ENCODE measurements around the gene ERBB2.

The ERBB2 gene

GRCh38 chr17:39666231-39666600, 33.6 kb upstream of the ERBB2 start:
- Histone ChIP-seq H2AFZ (ENCODE audit: low read length) (no peak overlapping the region), H3K27me3 (ENCODE audit: insufficient read depth, low read length, poor library complexity, severe bottlenecking) (no peaks in the 10 kb centered on the region), H4K20me1 (ENCODE audit: insufficient read depth, low read length, poor library complexity, severe bottlenecking) (no peaks in the 10 kb centered on the region), H3K36me3 (ENCODE audit: insufficient read depth, low read length) (peaks cover 13% of the 10 kb centered on the region; the same call in 1 of the 2 replicates), H3K79me2 (ENCODE audit: insufficient read depth, low read length) (no peaks in the 10 kb centered on the region), H3K4me2 (ENCODE audit: low read depth, low read length, poor library complexity, severe bottlenecking) (no peak overlapping the region), H3K9me2 (replicated peaks; ENCODE audit: low read depth, low read length) (no peaks in the 10 kb centered on the region), H3K9me3 (ENCODE audit: insufficient read depth, low read depth, low read length) (no peaks in the 10 kb centered on the region), H3F3A (ENCODE audit: low read depth) (no peaks in the 10 kb centered on the region), H3K9ac (ENCODE audit: low read depth, low read length, poor library complexity, severe bottlenecking) (no peak overlapping the region), H3K4me3 (ENCODE audit: low read length, poor library complexity, severe bottlenecking) (no peak overlapping the region), H3K4me1 (ENCODE audit: insufficient read depth, low read length, poor library complexity, severe bottlenecking) (no peaks in the 10 kb centered on the region)
- no peak for TF ChIP-seq EZH2phosphoT487 (IDR thresholded peaks at IDR 0.05; ENCODE audit: borderline replicate concordance)
- TF ChIP-seq, protein P1, sequence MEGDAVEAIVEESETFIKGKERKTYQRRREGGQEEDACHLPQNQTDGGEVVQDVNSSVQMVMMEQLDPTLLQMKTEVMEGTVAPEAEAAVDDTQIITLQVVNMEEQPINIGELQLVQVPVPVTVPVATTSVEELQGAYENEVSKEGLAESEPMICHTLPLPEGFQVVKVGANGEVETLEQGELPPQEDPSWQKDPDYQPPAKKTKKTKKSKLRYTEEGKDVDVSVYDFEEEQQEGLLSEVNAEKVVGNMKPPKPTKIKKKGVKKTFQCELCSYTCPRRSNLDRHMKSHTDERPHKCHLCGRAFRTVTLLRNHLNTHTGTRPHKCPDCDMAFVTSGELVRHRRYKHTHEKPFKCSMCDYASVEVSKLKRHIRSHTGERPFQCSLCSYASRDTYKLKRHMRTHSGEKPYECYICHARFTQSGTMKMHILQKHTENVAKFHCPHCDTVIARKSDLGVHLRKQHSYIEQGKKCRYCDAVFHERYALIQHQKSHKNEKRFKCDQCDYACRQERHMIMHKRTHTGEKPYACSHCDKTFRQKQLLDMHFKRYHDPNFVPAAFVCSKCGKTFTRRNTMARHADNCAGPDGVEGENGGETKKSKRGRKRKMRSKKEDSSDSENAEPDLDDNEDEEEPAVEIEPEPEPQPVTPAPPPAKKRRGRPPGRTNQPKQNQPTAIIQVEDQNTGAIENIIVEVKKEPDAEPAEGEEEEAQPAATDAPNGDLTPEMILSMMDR (conservative IDR thresholded peaks at IDR 0.05; ENCODE audit: low read length): no peak

DNA sequence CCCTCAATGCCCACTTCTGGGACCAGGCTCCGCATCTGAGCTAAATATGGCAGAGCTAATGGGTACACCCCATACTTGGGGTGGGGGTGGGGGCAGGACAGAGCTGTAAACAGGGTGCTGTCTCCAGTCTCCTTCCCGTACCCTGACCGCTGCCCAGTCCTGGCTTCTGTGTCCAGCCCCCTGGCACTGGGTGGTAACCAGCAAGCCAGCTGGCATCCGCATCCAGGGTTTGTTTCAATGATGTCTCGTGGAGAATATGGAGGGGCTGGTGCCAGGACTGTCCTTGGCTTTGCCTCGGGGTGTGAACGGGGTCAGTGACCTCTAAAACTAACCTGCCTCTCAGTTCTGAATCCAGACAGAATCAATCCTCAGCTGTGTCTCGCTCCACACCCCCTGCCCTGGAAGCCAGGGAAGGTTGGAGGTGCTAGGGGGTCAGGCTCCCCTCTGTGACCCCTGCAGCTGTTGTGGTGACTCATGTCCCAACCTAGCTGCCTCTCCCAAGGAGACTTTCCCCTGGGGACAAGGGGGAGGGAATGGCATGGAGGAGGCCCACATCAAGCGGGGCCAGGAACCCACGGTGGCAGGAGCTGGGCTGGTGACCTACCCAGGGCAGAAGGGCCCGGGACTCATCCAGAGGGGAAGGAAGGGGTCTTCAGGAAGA, 33.1 kb upstream of the ERBB2 start:
- no peaks in the 10 kb centered on the region for H4K20me1 ChIP-seq (ENCODE audit: insufficient read depth, low read length, poor library complexity, severe bottlenecking)
- no peaks in the 10 kb centered on the region for H3K9me2 ChIP-seq (replicated peaks; ENCODE audit: low read depth, low read length)
- peaks cover 8% of the 10 kb centered on the region; the same call in 1 of the 2 replicates for H3K36me3 ChIP-seq (ENCODE audit: insufficient read depth, low read length)
- H3F3A ChIP-seq (ENCODE audit: low read depth): no peaks in the 10 kb centered on the region
- no peak overlapping the region for H2AFZ ChIP-seq (ENCODE audit: low read length)
- no peaks in the 10 kb centered on the region for H3K9me3 ChIP-seq (ENCODE audit: insufficient read depth, low read depth, low read length)
- H3K4me2 ChIP-seq (ENCODE audit: low read depth, low read length, poor library complexity, severe bottlenecking): no peak overlapping the region
- no peak overlapping the region for H3K4me3 ChIP-seq (ENCODE audit: low read length, poor library complexity, severe bottlenecking)
- TF ChIP-seq, protein P1 (conservative IDR thresholded peaks at IDR 0.05; ENCODE audit: low read length): no peak
- no peak for TF ChIP-seq EZH2phosphoT487 (IDR thresholded peaks at IDR 0.05; ENCODE audit: borderline replicate concordance)
- no peaks in the 10 kb centered on the region for H3K79me2 ChIP-seq (ENCODE audit: insufficient read depth, low read length)
- H3K4me1 ChIP-seq (ENCODE audit: insufficient read depth, low read length, poor library complexity, severe bottlenecking): no peaks in the 10 kb centered on the region
- H3K9ac ChIP-seq (ENCODE audit: low read depth, low read length, poor library complexity, severe bottlenecking): no peak overlapping the region
- H3K27me3 ChIP-seq (ENCODE audit: insufficient read depth, low read length, poor library complexity, severe bottlenecking): no peaks in the 10 kb centered on the region

DNA sequence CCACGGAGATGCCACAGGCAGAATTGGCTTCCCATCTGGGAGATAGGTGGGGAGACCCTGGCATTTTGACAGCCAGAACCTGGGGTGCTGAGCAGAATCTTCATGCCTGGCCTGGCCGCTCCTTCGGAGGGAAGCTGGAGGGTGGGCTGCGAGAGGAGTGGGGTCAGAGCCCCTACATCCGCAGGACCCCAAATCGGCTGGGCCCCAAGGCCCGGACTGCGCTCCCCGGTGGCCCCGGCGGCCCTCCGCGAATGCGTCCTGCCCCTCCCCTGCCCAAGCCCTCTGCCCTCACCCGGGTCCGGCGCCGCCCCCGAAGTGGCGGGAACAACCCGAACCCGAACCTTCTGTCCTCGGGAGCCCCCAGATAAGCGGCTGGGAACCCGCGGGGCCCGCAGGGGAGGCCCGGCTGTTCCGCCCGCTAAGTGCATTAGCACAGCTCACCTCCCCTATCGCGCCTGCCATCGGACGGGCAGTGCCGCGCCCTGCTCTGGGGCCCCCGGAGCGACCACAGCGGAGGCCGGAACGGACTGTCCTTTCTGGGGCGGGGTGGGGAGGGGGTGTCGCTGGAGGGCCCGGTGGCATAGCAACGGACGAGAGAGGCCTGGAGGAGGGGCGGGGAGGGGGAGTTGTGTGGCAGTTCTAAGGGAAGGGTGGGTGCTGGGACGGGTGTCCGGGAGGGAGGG, 32.5 kb upstream of the ERBB2 start:
- no peak overlapping the region for H3K4me2 ChIP-seq (ENCODE audit: low read depth, low read length, poor library complexity, severe bottlenecking)
- H3K27me3 ChIP-seq (ENCODE audit: insufficient read depth, low read length, poor library complexity, severe bottlenecking): no peaks in the 10 kb centered on the region

More for the DNA sequence above, 32.5 kb upstream of the ERBB2 start:
- no peaks in the 10 kb centered on the region for H3F3A ChIP-seq (ENCODE audit: low read depth)
- no peak overlapping the region for H2AFZ ChIP-seq (ENCODE audit: low read length)
- H3K79me2 ChIP-seq (ENCODE audit: insufficient read depth, low read length): no peaks in the 10 kb centered on the region
- no peaks in the 10 kb centered on the region for H3K9me3 ChIP-seq (ENCODE audit: insufficient read depth, low read depth, low read length)
- H3K36me3 ChIP-seq (ENCODE audit: insufficient read depth, low read length): 0 out of 2 replicates have a peak, but pooled peaks cover 3% of the 10 kb centered on the region
- H3K4me3 ChIP-seq (ENCODE audit: low read length, poor library complexity, severe bottlenecking): no peak overlapping the region
- no peaks in the 10 kb centered on the region for H4K20me1 ChIP-seq (ENCODE audit: insufficient read depth, low read length, poor library complexity, severe bottlenecking)
- H3K9me2 ChIP-seq (replicated peaks; ENCODE audit: low read depth, low read length): no peaks in the 10 kb centered on the region
- H3K9ac ChIP-seq (ENCODE audit: low read depth, low read length, poor library complexity, severe bottlenecking): no peak overlapping the region
- TF ChIP-seq, protein P1 (conservative IDR thresholded peaks at IDR 0.05; ENCODE audit: low read length): no peak
- TF ChIP-seq EZH2phosphoT487 (IDR thresholded peaks at IDR 0.05; ENCODE audit: borderline replicate concordance): no peak
- H3K4me1 ChIP-seq (ENCODE audit: insufficient read depth, low read length, poor library complexity, severe bottlenecking): no peaks in the 10 kb centered on the region
